Dendritic cell treated with granulocyte-macrophage colony-stimulating factor and Interleukin-4, amounts not matched to agents 40 ng/mL and 50 ng/mL, for 4 days (primary cell): ENCODE measurements around the gene HSPA1A.
"Not testable (repeated sequence)": the region's sequence is repeated elsewhere in the genome, so short reads cannot be mapped to it uniquely, and the experiment has no call there.

Source experiments
- H3K27ac Mint-ChIP-seq: one replicate; pipeline ENCODE4 v1.8.0; 2022; ENCODE audit warnings: mild to moderate bottlenecking, mixed read lengths
- H3K27me3 Mint-ChIP-seq: one replicate; pipeline ENCODE4 v1.8.0; 2022; ENCODE audit warnings: mild to moderate bottlenecking, mixed read lengths
- H3K36me3 Mint-ChIP-seq: one replicate; pipeline ENCODE4 v1.8.0; 2022; ENCODE audit warnings: low read depth, mixed read lengths
- H3K4me1 Mint-ChIP-seq: one replicate; pipeline ENCODE4 v1.8.0; 2022; ENCODE audit warnings: low read depth, mixed read lengths
- H3K4me3 Mint-ChIP-seq: one replicate; pipeline ENCODE4 v1.8.0; 2022; ENCODE audit warnings: mild to moderate bottlenecking, moderate library complexity, mixed read lengths
- H3K9me3 Mint-ChIP-seq: one replicate; pipeline ENCODE4 v1.8.0; 2022; ENCODE audit warnings: mixed read lengths
- intact Hi-C: fragments of 100-400 bp; cut with micrococcal nuclease; formaldehyde crosslinking; loops from one replicate; pipeline ENCODE4 v1.15.0; 2022

HSPA1A gene

GRCh38 chr6:31864123-31864562 is 48.8 kb downstream of the HSPA1A start:
- Mint-ChIP-seq H3K27ac (peak overlapping the region; percentile 87), H3K4me1 (peaks cover 39% of the 10 kb centered on the region), H3K36me3 (peaks cover 44% of the 10 kb centered on the region), H3K4me3 (peak overlapping the region; percentile 96)
- intact Hi-C loops, H3K9me3 Mint-ChIP-seq, H3K27me3 Mint-ChIP-seq: not testable (repeated sequence)

- Mint-ChIP-seq H3K27ac (peak overlapping the region; percentile 87), H3K27me3 (peaks cover 9% of the 10 kb centered on the region), H3K9me3 (no peaks in the 10 kb centered on the region), H3K4me1 (peaks cover 32% of the 10 kb centered on the region), H3K4me3 (no peak overlapping the region), H3K36me3 (peaks cover 37% of the 10 kb centered on the region)
- intact Hi-C loops, result no loop called here
Observed at GRCh38 chr6:31864818-31865204, 49.5 kb downstream of the HSPA1A start.

- intact Hi-C loops, result no loop called here
- Mint-ChIP-seq H3K9me3 (no peaks in the 10 kb centered on the region), H3K4me3 (no peak overlapping the region), H3K27ac (no peak overlapping the region), H3K27me3 (peaks cover 11% of the 10 kb centered on the region), H3K36me3 (peaks cover 31% of the 10 kb centered on the region), H3K4me1 (peaks cover 27% of the 10 kb centered on the region)
Observed at GRCh38 chr6:31865205-31866118, 50.1 kb downstream of the HSPA1A start.
